Rectal smooth muscle tissue (tissue), 1 donor: ENCODE measurements around the gene PIGH.
"Not testable (repeated sequence)": the region's sequence is repeated elsewhere in the genome, so short reads cannot be mapped to it uniquely, and the experiment has no call there.

Experiments
- H3K27ac ChIP-seq: one replicate; pipeline ENCODE4 v1.7.0; 2013; ENCODE audit warnings: low read depth, low read length, inconsistent platforms
- H3K27me3 ChIP-seq: one replicate; pipeline ENCODE4 v1.7.0; 2013; ENCODE audit warnings: low read length; ENCODE audit not compliant: control insufficient read depth, insufficient read depth
- H3K36me3 ChIP-seq: one replicate; pipeline ENCODE4 v1.7.0; 2013; ENCODE audit warnings: low read length; ENCODE audit not compliant: control insufficient read depth, insufficient read depth
- H3K4me1 ChIP-seq: one replicate; pipeline ENCODE4 v1.7.0; 2013; ENCODE audit warnings: low read length; ENCODE audit not compliant: control insufficient read depth, insufficient read depth
- H3K4me3 ChIP-seq: one replicate; pipeline ENCODE4 v1.7.0; 2013; ENCODE audit warnings: low read length
- H3K9ac ChIP-seq: one replicate; pipeline ENCODE4 v1.7.0; 2013; ENCODE audit warnings: low read length

Gene PIGH

DNA sequence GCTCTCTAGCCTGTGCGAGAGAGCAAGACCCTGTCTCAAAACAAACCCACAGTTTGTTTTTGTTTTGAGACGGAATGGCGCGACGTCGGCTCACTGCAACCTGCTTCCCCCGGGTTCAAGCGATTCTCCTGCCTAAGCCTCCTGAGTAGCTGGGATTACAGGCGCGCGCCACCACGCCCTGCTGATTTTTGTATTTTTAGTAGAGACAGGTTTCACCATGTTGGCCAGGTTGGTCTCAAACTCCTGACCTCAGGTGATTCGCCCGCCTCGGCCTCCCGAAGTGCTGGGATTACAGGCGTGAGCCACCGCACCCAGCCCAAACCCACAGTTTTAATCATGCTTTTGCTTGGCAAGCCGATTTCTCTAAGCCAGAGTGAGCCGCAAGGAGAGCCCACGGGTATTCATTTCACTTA is 500 bp upstream of the PIGH start:
- H3K4me1 ChIP-seq, H3K9ac ChIP-seq, H3K27me3 ChIP-seq, H3K36me3 ChIP-seq: not testable (repeated sequence)
- H3K27ac ChIP-seq, result peak overlapping the region; percentile 94
- H3K4me3 ChIP-seq, result peak overlapping the region; percentile 89

DNA sequence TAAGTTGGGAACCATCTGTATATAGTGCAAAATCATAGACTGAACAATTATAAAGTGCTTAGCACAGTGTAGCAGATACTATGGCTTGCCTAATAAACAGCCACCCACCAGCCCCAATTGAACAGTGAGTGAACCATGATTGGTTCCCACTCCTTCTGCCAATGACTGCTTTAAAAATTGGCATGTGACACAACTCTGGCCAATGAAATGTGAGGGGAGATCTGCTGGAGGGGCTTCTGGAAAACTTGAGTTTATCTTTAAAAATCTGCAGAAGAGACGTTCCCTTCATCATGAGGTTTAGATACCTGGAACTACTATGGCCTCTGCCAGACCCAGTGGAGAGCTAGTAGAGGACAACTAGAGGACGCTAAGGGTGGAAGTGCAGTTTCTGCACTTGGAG is 4.7 kb downstream of the PIGH start:
- Histone ChIP-seq H3K27ac (no peak overlapping the region), H3K4me3 (no peak overlapping the region), H3K9ac (no peak overlapping the region), H3K4me1 (no peaks in the 10 kb centered on the region), H3K27me3 (no peaks in the 10 kb centered on the region), H3K36me3 (peaks cover 10% of the 10 kb centered on the region)

DNA sequence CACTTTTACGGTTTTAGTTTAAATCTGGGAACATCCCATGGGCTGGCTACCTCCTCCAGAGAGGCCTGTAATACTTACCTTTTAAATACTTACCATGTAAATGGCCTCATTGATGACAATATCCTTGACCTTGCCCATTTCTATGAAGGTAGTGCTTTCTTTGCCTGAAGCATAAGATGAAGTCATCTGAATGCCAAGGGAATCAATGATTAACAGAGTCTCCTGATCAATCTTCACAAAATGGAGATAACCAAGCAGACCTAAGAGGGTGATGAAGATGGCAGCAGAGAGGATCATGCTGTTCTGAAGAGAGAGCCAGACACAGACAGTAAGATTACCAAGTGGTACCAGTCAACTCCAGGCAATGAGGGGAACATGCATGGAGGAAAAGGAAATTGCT is 6.4 kb downstream of the PIGH start:
- H3K4me1 ChIP-seq, H3K4me3 ChIP-seq, H3K27ac ChIP-seq, H3K27me3 ChIP-seq, H3K9ac ChIP-seq: not testable (repeated sequence)
- peaks cover 17% of the 10 kb centered on the region for H3K36me3 ChIP-seq

DNA sequence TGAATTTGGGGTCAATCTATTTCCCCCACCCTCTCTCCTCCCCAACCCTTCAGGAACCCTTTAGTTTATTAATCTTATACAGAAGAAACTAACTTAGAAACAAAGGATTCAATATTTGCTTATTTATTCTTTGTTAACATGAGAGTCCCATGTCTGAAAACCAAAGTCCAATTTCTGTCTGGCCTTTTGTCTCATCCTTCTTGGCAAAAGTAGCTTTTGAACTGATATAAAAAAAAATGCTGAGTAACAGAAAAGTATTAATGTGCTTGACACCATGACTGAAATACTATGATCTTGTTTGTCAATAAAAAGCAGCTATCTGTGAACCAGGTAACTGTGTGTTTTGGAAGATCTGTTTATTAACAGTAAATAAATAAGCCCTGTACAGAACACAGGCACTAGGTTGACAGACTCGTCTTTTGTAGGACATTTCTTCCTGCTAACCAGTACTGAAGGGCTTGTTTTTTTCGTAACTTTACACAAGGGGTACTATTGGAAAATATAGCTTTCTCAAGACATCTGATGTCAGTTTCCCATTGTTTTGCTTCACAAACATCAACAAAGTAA is 10.8 kb downstream of the PIGH start:
- H3K27me3 ChIP-seq, result no peaks in the 10 kb centered on the region
- peaks cover 17% of the 10 kb centered on the region for H3K36me3 ChIP-seq
- H3K27ac ChIP-seq, result no peak overlapping the region
- no peaks in the 10 kb centered on the region for H3K4me1 ChIP-seq
- no peak overlapping the region for H3K9ac ChIP-seq
- H3K4me3 ChIP-seq, result no peak overlapping the region

DNA sequence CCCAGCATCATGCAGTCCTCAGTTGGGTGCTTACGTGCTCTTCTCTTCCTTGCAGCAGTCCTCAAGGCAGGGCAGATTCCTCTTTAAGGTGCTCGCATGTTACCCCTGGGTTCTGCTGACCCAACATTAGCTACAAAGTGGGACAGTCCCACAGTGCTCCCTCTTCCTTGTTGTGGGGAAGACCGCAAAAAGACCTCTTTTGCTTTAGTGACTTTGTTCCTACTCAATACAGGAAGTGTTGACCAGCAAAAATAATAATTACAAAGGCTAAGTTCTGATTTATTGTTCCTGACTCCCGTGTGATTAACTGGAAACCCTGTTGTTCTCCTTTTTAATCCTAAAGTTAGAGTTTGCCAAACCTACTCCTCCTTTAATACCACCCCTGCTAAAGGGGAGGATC is 13.7 kb downstream of the PIGH start:
- Histone ChIP-seq H3K27ac (no peak overlapping the region), H3K27me3 (no peaks in the 10 kb centered on the region), H3K4me3 (no peak overlapping the region), H3K4me1 (no peaks in the 10 kb centered on the region), H3K36me3 (peaks cover 14% of the 10 kb centered on the region), H3K9ac (no peak overlapping the region)

DNA sequence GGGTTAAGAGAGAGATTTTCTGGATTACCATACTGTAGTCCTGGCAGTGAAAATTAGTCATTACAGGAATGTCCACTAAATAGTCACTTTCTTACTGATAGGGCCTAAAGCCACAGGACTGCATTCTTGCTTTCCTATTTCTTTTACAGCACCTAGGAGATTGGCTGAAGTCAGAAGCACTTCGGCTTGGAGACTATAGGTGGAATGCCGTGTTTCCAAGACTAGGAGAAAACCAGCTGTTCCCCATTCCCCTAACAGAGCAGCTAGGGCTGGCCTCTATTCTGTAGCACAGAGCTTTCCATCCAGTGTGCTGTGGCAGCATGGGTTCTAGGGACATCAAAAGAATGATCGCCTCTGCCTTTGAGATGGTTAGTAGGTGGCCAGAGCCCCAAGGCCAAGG is 15.1 kb downstream of the PIGH start:
- Histone ChIP-seq H3K4me3 (no peak overlapping the region), H3K27ac (no peak overlapping the region), H3K9ac (no peak overlapping the region), H3K27me3 (no peaks in the 10 kb centered on the region), H3K4me1 (no peaks in the 10 kb centered on the region), H3K36me3 (peaks cover 15% of the 10 kb centered on the region)

DNA sequence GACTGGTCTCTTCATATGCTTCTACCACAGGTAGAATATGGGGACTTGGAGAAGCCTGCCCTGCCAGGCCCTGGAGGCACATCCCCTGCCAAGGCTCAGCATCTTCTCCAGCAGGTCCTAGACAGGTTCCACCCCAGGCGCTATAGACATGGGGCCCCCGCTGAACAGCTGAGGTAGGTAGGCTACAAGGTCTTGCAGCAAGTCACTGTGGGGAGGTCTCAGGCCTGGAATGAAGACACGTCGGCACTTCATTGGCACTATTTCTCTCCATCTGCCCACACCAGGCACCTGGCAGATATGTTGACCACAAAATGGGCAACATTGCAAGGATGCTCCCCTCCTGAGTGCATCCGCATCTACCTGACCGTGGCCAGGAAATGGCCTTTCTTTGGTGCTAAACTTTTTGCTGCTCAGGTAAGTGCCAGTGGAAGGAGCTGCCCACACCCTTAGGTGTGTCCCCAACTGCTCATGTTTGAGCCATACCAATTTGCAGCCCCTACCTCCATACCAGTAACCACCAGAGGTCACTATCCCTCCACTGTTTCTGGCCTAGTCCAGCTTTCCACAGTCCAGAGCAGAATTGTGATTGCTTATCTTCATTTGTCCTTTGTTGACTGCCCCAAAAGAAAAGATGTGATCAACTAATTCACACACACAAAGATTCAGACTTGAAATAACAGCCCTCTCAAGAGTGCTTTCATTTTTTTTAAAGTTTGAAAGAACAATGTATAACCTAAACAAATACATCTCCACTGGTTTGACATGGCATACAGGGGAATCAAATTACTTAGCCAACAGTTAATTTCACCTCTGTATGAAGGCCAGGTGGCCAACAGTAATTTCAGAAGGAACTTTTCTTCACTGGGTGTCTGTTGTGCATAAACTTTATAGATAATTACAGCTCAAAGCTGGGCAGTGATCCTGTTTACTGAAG is 16.1 kb downstream of the PIGH start:
- H3K27me3 ChIP-seq, result no peaks in the 10 kb centered on the region
- no peak overlapping the region for H3K27ac ChIP-seq
- no peaks in the 10 kb centered on the region for H3K4me1 ChIP-seq
- peaks cover 14% of the 10 kb centered on the region for H3K36me3 ChIP-seq
- no peak overlapping the region for H3K4me3 ChIP-seq
- no peak overlapping the region for H3K9ac ChIP-seq

DNA sequence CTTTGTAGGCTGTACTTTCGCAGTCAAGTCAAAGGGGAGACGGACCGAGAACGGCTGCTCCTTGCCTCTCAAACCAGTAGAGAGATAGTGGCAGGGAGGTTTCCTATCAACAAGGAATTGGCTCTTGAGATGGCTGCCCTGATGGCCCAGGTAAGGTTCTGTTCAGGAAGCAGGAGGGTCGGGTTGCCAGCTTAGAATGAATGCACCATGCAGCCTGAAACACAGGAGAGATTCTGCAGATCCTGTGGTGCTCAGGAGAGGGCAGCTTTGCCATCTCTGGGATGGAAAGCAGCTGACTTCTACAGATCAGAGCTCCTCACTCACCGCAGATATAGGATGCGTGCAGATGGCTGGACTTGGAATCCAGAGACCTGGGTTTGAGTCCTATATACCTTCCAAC is 18.0 kb downstream of the PIGH start:
- H3K27me3 ChIP-seq, result no peaks in the 10 kb centered on the region
- no peak overlapping the region for H3K9ac ChIP-seq
- H3K36me3 ChIP-seq, result peaks cover 19% of the 10 kb centered on the region
- no peak overlapping the region for H3K27ac ChIP-seq
- H3K4me1 ChIP-seq, result no peaks in the 10 kb centered on the region
- H3K4me3 ChIP-seq, result no peak overlapping the region

DNA sequence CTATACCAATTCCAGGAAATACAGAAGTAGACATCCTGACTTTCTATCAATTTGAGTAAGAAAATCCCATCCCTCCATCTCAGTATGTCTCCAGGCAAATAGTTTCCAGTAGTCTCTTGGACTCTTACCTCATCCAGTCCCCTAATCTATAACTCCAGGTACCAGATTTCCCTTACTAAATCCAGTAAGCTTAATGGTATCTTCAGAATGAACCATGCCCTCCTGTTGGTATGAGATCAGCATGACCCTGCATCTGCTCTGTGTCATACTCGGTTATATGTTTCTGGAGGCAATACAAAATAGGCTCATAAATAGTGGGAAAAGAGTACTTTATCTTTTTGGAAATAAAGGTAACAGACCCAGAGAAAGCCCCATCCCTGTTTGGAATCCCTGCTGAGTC is 18.4 kb downstream of the PIGH start:
- no peaks in the 10 kb centered on the region for H3K27me3 ChIP-seq
- no peaks in the 10 kb centered on the region for H3K4me1 ChIP-seq
- H3K27ac ChIP-seq, result no peak overlapping the region
- peaks cover 19% of the 10 kb centered on the region for H3K36me3 ChIP-seq
- H3K4me3 ChIP-seq, result no peak overlapping the region
- no peak overlapping the region for H3K9ac ChIP-seq

DNA sequence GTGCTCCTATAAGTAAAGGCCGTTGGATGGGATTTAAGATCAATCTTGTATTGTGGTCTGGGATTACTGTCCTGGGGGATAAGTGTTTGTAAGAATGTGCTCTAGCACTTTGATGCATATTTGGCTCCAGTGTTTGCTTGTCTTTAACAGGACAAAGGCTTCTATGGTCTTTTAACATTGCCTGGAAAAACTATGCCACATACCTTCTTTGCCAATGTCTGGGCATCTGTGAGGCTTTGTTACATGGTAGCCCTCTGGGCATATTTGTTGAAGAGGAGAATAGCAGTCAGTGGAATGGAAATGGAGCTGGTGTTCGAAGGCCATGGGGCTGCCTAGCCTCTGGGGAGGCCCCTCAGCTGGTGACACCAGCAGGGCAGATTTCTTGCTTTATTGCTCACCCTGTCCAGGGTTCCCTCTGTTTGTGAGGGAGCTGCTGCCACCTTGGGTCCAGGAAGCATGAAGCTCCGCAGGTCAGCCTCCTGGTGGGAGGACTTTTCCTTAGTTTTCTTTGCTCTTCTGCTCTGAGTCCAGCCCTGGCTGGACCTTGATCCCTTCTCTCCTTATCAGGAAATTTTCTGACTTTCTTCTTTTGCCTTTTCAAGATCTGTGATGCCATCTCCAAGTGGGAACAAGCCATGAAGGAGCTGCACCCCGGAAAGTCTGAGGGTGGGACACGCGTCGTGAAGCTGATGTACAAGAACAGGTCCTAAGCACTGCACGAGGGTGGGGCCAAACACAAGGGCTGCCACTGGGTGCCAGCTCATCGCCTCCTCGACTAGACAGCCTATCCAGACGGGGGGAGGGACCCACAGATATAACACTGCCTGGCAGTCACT is 19.5 kb downstream of the PIGH start:
- Histone ChIP-seq H3K27ac (no peak overlapping the region), H3K9ac (no peak overlapping the region), H3K4me3 (no peak overlapping the region), H3K36me3 (peaks cover 22% of the 10 kb centered on the region), H3K4me1 (no peaks in the 10 kb centered on the region), H3K27me3 (no peaks in the 10 kb centered on the region)

DNA sequence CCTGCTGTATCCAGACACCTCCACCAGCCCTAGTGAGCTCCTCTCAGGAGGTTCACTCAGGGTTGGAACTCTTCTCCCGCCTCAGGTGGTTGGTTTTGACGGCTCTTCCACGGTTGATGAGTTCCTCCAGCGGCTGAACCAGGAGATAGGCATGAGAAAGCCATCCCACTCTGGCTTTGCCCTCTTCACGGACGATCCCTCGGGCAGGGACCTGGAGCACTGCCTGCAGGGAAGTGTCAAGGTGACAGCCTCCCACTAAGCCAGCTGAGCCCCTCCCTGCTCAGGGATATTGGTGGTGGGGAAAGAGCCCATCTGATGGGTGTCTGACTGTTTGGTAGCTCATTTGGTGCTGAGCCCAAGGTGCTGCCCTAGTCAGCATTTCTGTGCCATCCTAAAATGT is 20.4 kb downstream of the PIGH start:
- no peaks in the 10 kb centered on the region for H3K4me1 ChIP-seq

DNA sequence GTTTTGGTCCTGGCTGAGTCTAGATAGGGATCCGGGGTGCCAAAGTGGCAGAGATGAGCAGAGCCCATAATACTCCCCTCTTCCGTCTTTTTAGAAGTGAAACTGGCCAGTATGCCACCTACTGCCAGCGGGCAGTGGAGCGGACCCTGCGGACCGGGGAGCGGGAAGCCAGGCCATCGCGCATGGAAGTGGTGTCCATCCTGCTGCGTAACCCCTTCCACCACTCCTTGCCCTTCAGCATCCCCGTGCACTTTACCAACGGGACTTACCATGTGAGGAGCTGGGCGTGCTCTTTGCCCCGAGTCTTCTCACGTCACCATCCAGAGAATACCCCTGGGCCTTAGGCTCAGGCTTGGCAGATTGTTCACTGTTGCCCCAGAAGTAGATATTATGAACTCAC is 21.0 kb downstream of the PIGH start:
- Histone ChIP-seq H3K27me3 (no peaks in the 10 kb centered on the region), H3K36me3 (peaks cover 26% of the 10 kb centered on the region), H3K4me3 (no peak overlapping the region), H3K9ac (no peak overlapping the region), H3K4me1 (no peaks in the 10 kb centered on the region), H3K27ac (no peak overlapping the region)

More for the DNA sequence above, 20.4 kb downstream of the PIGH start:
- H3K36me3 ChIP-seq, result peaks cover 26% of the 10 kb centered on the region
- no peak overlapping the region for H3K4me3 ChIP-seq
- H3K27ac ChIP-seq, result no peak overlapping the region
- no peak overlapping the region for H3K9ac ChIP-seq
- no peaks in the 10 kb centered on the region for H3K27me3 ChIP-seq
